Dermis blood vessel endothelial cell (primary cell): ENCODE measurements around the gene COLGALT1. TPM values are rescaled to one million over a fixed set of nuclear protein-coding genes. Genes with fewer than 3 reads are reported as not detected.
"Not testable (repeated sequence)": the region's sequence is repeated elsewhere in the genome, so short reads cannot be mapped to it uniquely, and the experiment has no call there.

Source experiments
- DNase-seq: peaks from one replicate; pipeline ENCODE4 v3.0.0; 2010
- total RNA-seq: library from RNA; depleted of rRNA; stranded (reverse); fragments of >200 nt; gene quantifications from 2 replicates; pipeline ENCODE4 v1.2.3, GENCODE V29; 2014

The COLGALT1 gene
- total RNA-seq, 1 donor from 2014 or later, result 106 TPM

- no peak for DNase-seq
Observed at GRCh38 chr19:17534767-17535166, 20.7 kb upstream of the COLGALT1 start.

GRCh38 chr19:17536955-17537354, 18.5 kb upstream of the COLGALT1 start:
- no peak for DNase-seq

- DNase-seq, result peak; percentile 15
Observed at GRCh38 chr19:17538684-17539237, 16.7 kb upstream of the COLGALT1 start.

GRCh38 chr19:17539238-17540117, 16.0 kb upstream of the COLGALT1 start:
- DNase-seq, result peak; percentile 98

GRCh38 chr19:17540174-17540573, 15.3 kb upstream of the COLGALT1 start:
- DNase-seq, result no peak

- no peak for DNase-seq
Observed at GRCh38 chr19:17541184-17541759, 14.2 kb upstream of the COLGALT1 start.

GRCh38 chr19:17542042-17542441, 13.4 kb upstream of the COLGALT1 start:
- DNase-seq, result no peak

GRCh38 chr19:17542793-17543582, 12.5 kb upstream of the COLGALT1 start:
- no peak for DNase-seq

- no peak for DNase-seq
Observed at GRCh38 chr19:17543986-17544385, 11.5 kb upstream of the COLGALT1 start.

GRCh38 chr19:17544418-17544817, 11.0 kb upstream of the COLGALT1 start:
- DNase-seq, result no peak

GRCh38 chr19:17548145-17548544, 7.3 kb upstream of the COLGALT1 start:
- no peak for DNase-seq

- DNase-seq, result no peak
Observed at GRCh38 chr19:17549085-17549740, 6.2 kb upstream of the COLGALT1 start.

GRCh38 chr19:17550076-17550667, 5.3 kb upstream of the COLGALT1 start:
- DNase-seq, result no peak

GRCh38 chr19:17552735-17553134, 2.7 kb upstream of the COLGALT1 start:
- not testable (repeated sequence) for DNase-seq

GRCh38 chr19:17553256-17553655, 2.2 kb upstream of the COLGALT1 start:
- peak; percentile 100 for DNase-seq

- DNase-seq, result no peak
Observed at GRCh38 chr19:17554968-17555479, 425 bp upstream of the COLGALT1 start.

- peak; percentile 77 for DNase-seq
Observed at GRCh38 chr19:17555929-17556813, 722 bp downstream of the COLGALT1 start.

GRCh38 chr19:17556995-17557394, 1.5 kb downstream of the COLGALT1 start:
- no peak for DNase-seq

GRCh38 chr19:17557466-17557865, 2.0 kb downstream of the COLGALT1 start:
- no peak for DNase-seq

GRCh38 chr19:17560205-17560595, 4.8 kb downstream of the COLGALT1 start:
- peak; percentile 94 for DNase-seq

- DNase-seq, result no peak
Observed at GRCh38 chr19:17562097-17562496, 6.6 kb downstream of the COLGALT1 start.
